PC-3 (cell line): Measurements from ENCODE around the gene KRT31.

Experiments
- CTCF ChIP-seq: fragments of 300-600 bp; sonication (generic); conservative IDR thresholded peaks from 2 replicates; pipeline ENCODE4 v1.5.1; 2017; ENCODE audit warnings: antibody characterized with exemption, low read depth, mild to moderate bottlenecking, low read length
- EZH2phosphoT487 ChIP-seq: fragments of 300-600 bp; sonication (generic); IDR thresholded peaks from 2 replicates; pipeline ENCODE4 v1.6.1; 2018; ENCODE audit warnings: mild to moderate bottlenecking, antibody characterized with exemption, low read length, borderline replicate concordance

- TF ChIP-seq EZH2phosphoT487 (no peak), CTCF (no peak)
These were observed 6.9 kb downstream of the KRT31 start for GRCh38 chr17:41390411-41390938.
